GM12878 (cell line): Measurements from ENCODE around the gene MAN1B1. TPM values are rescaled to one million over a fixed set of nuclear protein-coding genes. Genes with fewer than 3 reads are reported as not detected.
A peak's percentile ranks its signal among the peaks of the same experiment; 100 is the strongest.

Experiments used
- ATF3 ChIP-seq: IDR thresholded peaks from 2 replicates; pipeline ENCODE4 v1.6.1; 2011; ENCODE audit warnings: low read depth, mild to moderate bottlenecking, low read length, moderate library complexity, borderline replicate concordance; ENCODE audit errors: extremely low read depth
- ATF7 ChIP-seq: fragments of 450-650 bp; IDR thresholded peaks from 2 replicates; pipeline ENCODE4 v1.6.1; 2016; ENCODE audit warnings: low read depth, mild to moderate bottlenecking
- CREB1 ChIP-seq: IDR thresholded peaks from 2 replicates; pipeline ENCODE4 v1.6.1; 2012; ENCODE audit warnings: low read depth, mild to moderate bottlenecking, inconsistent platforms
- CTCF ChIP-seq, 3 experiments: IDR thresholded peaks in 2 of 3; conservative IDR thresholded peaks in 1 of 3; 2 replicates each; pipeline ENCODE4 v1.5.1; 2011; ENCODE audit warnings: low read depth in 3 of 3, low read length in 3 of 3, mild to moderate bottlenecking in 3 of 3, control low read depth in 2 of 3, moderate library complexity in 2 of 3, inconsistent platforms in 1 of 3, mixed read lengths in 1 of 3; ENCODE audit not compliant: control insufficient read depth in 2 of 3, insufficient read depth in 1 of 3; ENCODE audit errors: extremely low read depth in 1 of 3
- DPF2 ChIP-seq: fragments of 450-650 bp; IDR thresholded peaks from 2 replicates; pipeline ENCODE4 v1.6.1; 2017; ENCODE audit warnings: mild to moderate bottlenecking
- ELK1 ChIP-seq: IDR thresholded peaks from 2 replicates; pipeline ENCODE4 v1.6.1; 2012; ENCODE audit warnings: low read depth, low read length, improper control_type of control experiment
- HSF1 ChIP-seq: fragments of 150-350 bp; IDR thresholded peaks from 2 replicates; pipeline ENCODE4 v1.6.1; 2014; ENCODE audit warnings: mild to moderate bottlenecking, low read depth, low read length
- IKZF2 ChIP-seq, 2 experiments: fragments of 450-650 bp; IDR thresholded peaks; 2 replicates each; pipeline ENCODE4 v1.6.1; 2017; ENCODE audit warnings: mild to moderate bottlenecking in 2 of 2, moderate library complexity in 2 of 2
- MEF2A ChIP-seq: IDR thresholded peaks from 2 replicates; pipeline ENCODE4 v1.6.1; 2011; ENCODE audit warnings: low read depth, mild to moderate bottlenecking, low read length, moderate library complexity; ENCODE audit not compliant: insufficient read depth
- MLLT1 ChIP-seq: fragments of 450-650 bp; IDR thresholded peaks from 2 replicates; pipeline ENCODE4 v1.6.1; 2016; ENCODE audit warnings: mild to moderate bottlenecking
- NR2F1 ChIP-seq: fragments of 450-650 bp; conservative IDR thresholded peaks from 2 replicates; pipeline ENCODE4 v1.6.1; 2017; ENCODE audit warnings: mild to moderate bottlenecking
- PAX5 ChIP-seq: IDR thresholded peaks from 2 replicates; pipeline ENCODE4 v1.6.1; 2011; ENCODE audit warnings: low read depth, low read length, borderline replicate concordance
- RAD21 ChIP-seq: IDR thresholded peaks from 2 replicates; pipeline ENCODE4 v1.6.1; 2011; ENCODE audit warnings: mild to moderate bottlenecking, low read depth, low read length, moderate library complexity; ENCODE audit not compliant: insufficient read depth
- RB1 ChIP-seq: fragments of 450-650 bp; formaldehyde crosslinking; IDR thresholded peaks from 2 replicates; pipeline ENCODE4 v1.6.1; 2017; ENCODE audit warnings: mild to moderate bottlenecking, borderline replicate concordance
- SPI1 ChIP-seq: IDR thresholded peaks from 2 replicates; pipeline ENCODE4 v1.6.1; 2011; ENCODE audit warnings: low read depth, mild to moderate bottlenecking, low read length, moderate library complexity, borderline replicate concordance; ENCODE audit not compliant: insufficient read depth
- SRF ChIP-seq, 2 experiments: IDR thresholded peaks; 2 replicates each; pipeline ENCODE4 v1.6.1; 2011; ENCODE audit warnings: low read depth in 2 of 2, low read length in 2 of 2, mild to moderate bottlenecking in 1 of 2, moderate library complexity in 1 of 2
- TCF3 ChIP-seq: IDR thresholded peaks from 2 replicates; pipeline ENCODE4 v1.6.1; 2012; ENCODE audit warnings: low read depth, mild to moderate bottlenecking, low read length, borderline replicate concordance; ENCODE audit not compliant: insufficient read depth
- TCF7 ChIP-seq: IDR thresholded peaks from 2 replicates; pipeline ENCODE4 v1.6.1; 2014; ENCODE audit warnings: antibody characterized with exemption, borderline replicate concordance
- YY1 ChIP-seq: IDR thresholded peaks from 2 replicates; pipeline ENCODE4 v1.6.1; 2011; ENCODE audit warnings: low read depth, mild to moderate bottlenecking, low read length
- ZBTB11 ChIP-seq: fragments of 450-650 bp; formaldehyde crosslinking; IDR thresholded peaks from 2 replicates; pipeline ENCODE4 v1.5.0; 2022; ENCODE audit warnings: mild to moderate bottlenecking, missing genetic modification characterization
- polyA plus RNA-seq, 11 experiments: library from polyadenylated mRNA; depleted of rRNA in 4 of 11; unstranded in 6 of 11; stranded (reverse) in 5 of 11; fragments of >200 nt; fragmentation: Nextera tagmentation in 4 of 11; fragmentation: Illumina TruSeq in 1 of 11; extraction: Ambion mirVana in 4 of 11; extraction: Trizol in 1 of 11; gene quantifications; 1 replicate in 1 of 11; 2 replicates in 10 of 11; pipeline versions ENCODE4 v1.2.1 to v1.2.3, GENCODE V29; 2011 to 2016; ENCODE audit warnings: inconsistent platforms in 2 of 11, missing spikeins in 2 of 11, low read depth in 1 of 11
- total RNA-seq, 4 experiments: library from RNA; depleted of rRNA in 3 of 4; stranded (reverse); fragments of >200 nt in 3 of 4; fragmentation: Illumina TruSeq in 1 of 4; extraction: Trizol in 1 of 4; gene quantifications; 2 replicates each; pipeline versions ENCODE4 v1.2.1 to v1.2.3, GENCODE V29; 2013 to 2021

MAN1B1 gene
- total and polyA plus RNA-seq, 10 of the 15 experiments (the other 5 are each of a cell fraction or from before 2014, with no cell fraction given): 0.71 to 34.1 (median 22.7) TPM

GRCh38 chr9:137083394-137084004 is 3.3 kb upstream of the MAN1B1 start (continued):
- TF ChIP-seq HSF1: no peak
- TF ChIP-seq MEF2A: no peak
- TF ChIP-seq TCF3: 0 out of 2 replicates have a peak, but pooled peaks have one; percentile 24
- TF ChIP-seq RAD21: no peak
- TF ChIP-seq YY1: peak; percentile 44; the same call in 1 of the 2 replicates
- TF ChIP-seq CTCF (IDR thresholded peaks at IDR 0.05 in 2 of 3, conservative IDR thresholded peaks at IDR 0.05 in 1 of 3; ENCODE audit: control insufficient read depth in 2 of 3, extremely low read depth in 1 of 3, insufficient read depth in 1 of 3, low read depth in 3 of 3, low read length in 3 of 3): no peak
- no peak for TF ChIP-seq NR2F1
- no peak for TF ChIP-seq ELK1
- no peak for TF ChIP-seq SPI1
- TF ChIP-seq SRF (IDR thresholded peaks at IDR 0.05; ENCODE audit: low read depth in 2 of 2, low read length in 2 of 2): no peak
- TF ChIP-seq MLLT1: no peak
- TF ChIP-seq ATF3: no peak
- TF ChIP-seq ZBTB11 (CRISPR knock-in tag): no peak
- 0 out of 2 replicates have a peak, but pooled peaks have one; percentile 13 for TF ChIP-seq CREB1
- peak in 1 of 2 experiments; percentile 31; a peak in 2 of 4 replicates for TF ChIP-seq IKZF2 (IDR thresholded peaks at IDR 0.05)
- peak; percentile 85 for TF ChIP-seq PAX5
- TF ChIP-seq RB1: no peak
- TF ChIP-seq TCF7: no peak
- peak; percentile 20; the same call in 1 of the 2 replicates for TF ChIP-seq ATF7
- TF ChIP-seq DPF2: 0 out of 2 replicates have a peak, but pooled peaks have one; percentile 44
